RPMI8226 (cell line): ENCODE measurements around the gene LCAT.

ENCODE experiments used
- DNase-seq: peaks from one replicate; pipeline ENCODE4 v3.0.0-alpha.2; 2015

The LCAT gene

GRCh38 chr16:67968400-67969253 lies 24.7 kb upstream of the LCAT start, which contains the start of gene SLC12A4:
Gene SLC12A4, minus strand, starts transcription at chr16:67968637. Its CDS starts 84 bp downstream, at chr16:67968553.
- DNase-seq = peak; percentile 87

GRCh38 chr16:67967958-67968399 lies 24.1 kb upstream of the LCAT start:
- peak; percentile 56 for DNase-seq

- peak; percentile 2 for DNase-seq
These were observed 23.4 kb upstream of the LCAT start for GRCh38 chr16:67967183-67967957.

- peak; percentile 5 for DNase-seq
These were observed 22.7 kb upstream of the LCAT start for GRCh38 chr16:67966549-67967182.

- no peak for DNase-seq
These were observed 22.0 kb upstream of the LCAT start for GRCh38 chr16:67965668-67966548.

GRCh38 chr16:67964477-67965131 lies 20.7 kb upstream of the LCAT start:
- DNase-seq = peak; percentile 87

GRCh38 chr16:67963662-67964321 lies 19.9 kb upstream of the LCAT start:
- peak; percentile 40 for DNase-seq

GRCh38 chr16:67963292-67963661 lies 19.4 kb upstream of the LCAT start:
- peak; percentile 21 for DNase-seq

- no peak for DNase-seq
These were observed 18.2 kb upstream of the LCAT start for GRCh38 chr16:67962135-67962534.

GRCh38 chr16:67961551-67961957 lies 17.6 kb upstream of the LCAT start:
- DNase-seq = peak; percentile 100

- DNase-seq = no peak
These were observed 15.8 kb upstream of the LCAT start for GRCh38 chr16:67959536-67960329.

- DNase-seq = no peak
These were observed 13.7 kb upstream of the LCAT start for GRCh38 chr16:67957622-67958021.

GRCh38 chr16:67954421-67955196 lies 10.7 kb upstream of the LCAT start:
- no peak for DNase-seq

- no peak for DNase-seq
These were observed 9.9 kb upstream of the LCAT start for GRCh38 chr16:67953641-67954375.

- no peak for DNase-seq
These were observed 7.6 kb upstream of the LCAT start for GRCh38 chr16:67951485-67951884.

- no peak for DNase-seq
These were observed 6.5 kb upstream of the LCAT start for GRCh38 chr16:67950335-67950843.

GRCh38 chr16:67949645-67950044 lies 5.7 kb upstream of the LCAT start:
- no peak for DNase-seq

- no peak for DNase-seq
These were observed 4.1 kb upstream of the LCAT start for GRCh38 chr16:67948015-67948414.
